Measurements from ENCODE around the gene KIF19.

KIF19 gene

GRCh38 chr17:74385201-74385600 is 59.2 kb downstream of the KIF19 start:
- H3K9ac ChIP-seq (ENCODE audit: low read length), result no peak overlapping the region
- no peak for DNase-seq
- no peak overlapping the region for H3K4me3 ChIP-seq (ENCODE audit: low read length)
- H3K18ac ChIP-seq (ENCODE audit: low read length), result no peak overlapping the region
- H2AK5ac ChIP-seq (ENCODE audit: low read length), result no peak overlapping the region
- H3K27me3 ChIP-seq (ENCODE audit: insufficient read depth, low read length, poor library complexity), result no peaks in the 10 kb centered on the region
- no peaks in the 10 kb centered on the region for H3K79me1 ChIP-seq (ENCODE audit: low read length)
- no peak overlapping the region for H3K4ac ChIP-seq (ENCODE audit: low read depth, low read length)
- H2BK15ac ChIP-seq (replicated peaks; ENCODE audit: low read depth), result no peak overlapping the region
- no peak overlapping the region for H4K5ac ChIP-seq (ENCODE audit: low read length)
- no peak overlapping the region for H4K8ac ChIP-seq (ENCODE audit: low read depth, low read length)
- no peak overlapping the region for H2BK5ac ChIP-seq (ENCODE audit: low read length)
- H2BK120ac ChIP-seq (ENCODE audit: low read depth, low read length), result no peak overlapping the region
- H3K36me3 ChIP-seq (ENCODE audit: control insufficient read depth, insufficient read depth, low read length), result no peaks in the 10 kb centered on the region
- no peak overlapping the region for H3K27ac ChIP-seq (ENCODE audit: low read depth, low read length)
- peaks cover 2% of the 10 kb centered on the region for H3K4me1 ChIP-seq (ENCODE audit: control insufficient read depth, low read depth, low read length)
- H3K4me2 ChIP-seq (ENCODE audit: low read length), result no peak overlapping the region
- no CpG with 5 or more reads among the region's 3 CpGs for WGBS (ENCODE audit: extremely low coverage, insufficient coverage, low lambda C conversion rate)
- H3K23ac ChIP-seq (ENCODE audit: low read length), result no peak overlapping the region
- no peaks in the 10 kb centered on the region for H3K79me2 ChIP-seq (ENCODE audit: control insufficient read depth, insufficient read depth, low read length)
- H3K56ac ChIP-seq (ENCODE audit: low read length), result no peak overlapping the region

- no peaks in the 10 kb centered on the region for H3K36me3 ChIP-seq (ENCODE audit: control insufficient read depth, insufficient read depth, low read length)
- H3K79me1 ChIP-seq (ENCODE audit: low read length), result no peaks in the 10 kb centered on the region
- no peak overlapping the region for H3K9ac ChIP-seq (ENCODE audit: low read length)
- no peak overlapping the region for H2BK5ac ChIP-seq (ENCODE audit: low read length)
- no peak overlapping the region for H2BK120ac ChIP-seq (ENCODE audit: low read depth, low read length)
- H4K5ac ChIP-seq (ENCODE audit: low read length), result no peak overlapping the region
- H3K18ac ChIP-seq (ENCODE audit: low read length), result no peak overlapping the region
- DNase-seq, result no peak
- H3K4me3 ChIP-seq (ENCODE audit: low read length), result no peak overlapping the region
- H3K27ac ChIP-seq (ENCODE audit: low read depth, low read length), result no peak overlapping the region
- H3K23ac ChIP-seq (ENCODE audit: low read length), result no peak overlapping the region
- H3K79me2 ChIP-seq (ENCODE audit: control insufficient read depth, insufficient read depth, low read length), result no peaks in the 10 kb centered on the region
- H2BK15ac ChIP-seq (replicated peaks; ENCODE audit: low read depth), result no peak overlapping the region
- no peaks in the 10 kb centered on the region for H3K4me1 ChIP-seq (ENCODE audit: control insufficient read depth, low read depth, low read length)
- H3K27me3 ChIP-seq (ENCODE audit: insufficient read depth, low read length, poor library complexity), result no peaks in the 10 kb centered on the region
- WGBS (ENCODE audit: extremely low coverage, insufficient coverage, low lambda C conversion rate), result no CpG with 5 or more reads among the region's 8 CpGs
- no peak overlapping the region for H3K4ac ChIP-seq (ENCODE audit: low read depth, low read length)
- no peak overlapping the region for H3K4me2 ChIP-seq (ENCODE audit: low read length)
- H3K56ac ChIP-seq (ENCODE audit: low read length), result no peak overlapping the region
- no peak overlapping the region for H2AK5ac ChIP-seq (ENCODE audit: low read length)
- no peak overlapping the region for H4K8ac ChIP-seq (ENCODE audit: low read depth, low read length)
Measured at GRCh38 chr17:74386386-74386785, 60.4 kb downstream of the KIF19 start.

GRCh38 chr17:74387365-74388218 is 61.6 kb downstream of the KIF19 start:
- H3K4me1 ChIP-seq (ENCODE audit: control insufficient read depth, low read depth, low read length), result no peaks in the 10 kb centered on the region
- H3K56ac ChIP-seq (ENCODE audit: low read length), result no peak overlapping the region
- no peak overlapping the region for H3K18ac ChIP-seq (ENCODE audit: low read length)
- no peaks in the 10 kb centered on the region for H3K36me3 ChIP-seq (ENCODE audit: control insufficient read depth, insufficient read depth, low read length)
- H3K79me2 ChIP-seq (ENCODE audit: control insufficient read depth, insufficient read depth, low read length), result no peaks in the 10 kb centered on the region
- no peak overlapping the region for H4K5ac ChIP-seq (ENCODE audit: low read length)
- no peak overlapping the region for H4K8ac ChIP-seq (ENCODE audit: low read depth, low read length)
- no peaks in the 10 kb centered on the region for H3K27me3 ChIP-seq (ENCODE audit: insufficient read depth, low read length, poor library complexity)
- no peak overlapping the region for H3K9ac ChIP-seq (ENCODE audit: low read length)
- H2AK5ac ChIP-seq (ENCODE audit: low read length), result no peak overlapping the region
- H3K79me1 ChIP-seq (ENCODE audit: low read length), result no peaks in the 10 kb centered on the region
- WGBS (ENCODE audit: extremely low coverage, insufficient coverage, low lambda C conversion rate), result no CpG with 5 or more reads among the region's 17 CpGs
- H2BK120ac ChIP-seq (ENCODE audit: low read depth, low read length), result no peak overlapping the region
- no peak overlapping the region for H3K4me3 ChIP-seq (ENCODE audit: low read length)
- H3K23ac ChIP-seq (ENCODE audit: low read length), result no peak overlapping the region
- H3K4ac ChIP-seq (ENCODE audit: low read depth, low read length), result no peak overlapping the region
- no peak overlapping the region for H3K27ac ChIP-seq (ENCODE audit: low read depth, low read length)
- no peak overlapping the region for H2BK5ac ChIP-seq (ENCODE audit: low read length)
- DNase-seq, result no peak
- no peak overlapping the region for H3K4me2 ChIP-seq (ENCODE audit: low read length)
- no peak overlapping the region for H2BK15ac ChIP-seq (replicated peaks; ENCODE audit: low read depth)

GRCh38 chr17:74389084-74389753 is 63.2 kb downstream of the KIF19 start:
- H3K79me2 ChIP-seq (ENCODE audit: control insufficient read depth, insufficient read depth, low read length), result no peaks in the 10 kb centered on the region
- no peak overlapping the region for H2AK5ac ChIP-seq (ENCODE audit: low read length)
- no peak overlapping the region for H4K8ac ChIP-seq (ENCODE audit: low read depth, low read length)
- H3K27ac ChIP-seq (ENCODE audit: low read depth, low read length), result no peak overlapping the region
- no peaks in the 10 kb centered on the region for H3K4me1 ChIP-seq (ENCODE audit: control insufficient read depth, low read depth, low read length)
- H2BK120ac ChIP-seq (ENCODE audit: low read depth, low read length), result no peak overlapping the region
- H2BK5ac ChIP-seq (ENCODE audit: low read length), result no peak overlapping the region
- no peak overlapping the region for H3K9ac ChIP-seq (ENCODE audit: low read length)
- H3K18ac ChIP-seq (ENCODE audit: low read length), result no peak overlapping the region
- no CpG with 5 or more reads among the region's 12 CpGs for WGBS (ENCODE audit: extremely low coverage, insufficient coverage, low lambda C conversion rate)
- no peak overlapping the region for H3K4me2 ChIP-seq (ENCODE audit: low read length)
- no peak overlapping the region for H3K23ac ChIP-seq (ENCODE audit: low read length)
- no peak overlapping the region for H3K56ac ChIP-seq (ENCODE audit: low read length)
- no peak overlapping the region for H3K4me3 ChIP-seq (ENCODE audit: low read length)
- no peaks in the 10 kb centered on the region for H3K36me3 ChIP-seq (ENCODE audit: control insufficient read depth, insufficient read depth, low read length)
- DNase-seq, result no peak
- no peaks in the 10 kb centered on the region for H3K79me1 ChIP-seq (ENCODE audit: low read length)
- no peaks in the 10 kb centered on the region for H3K27me3 ChIP-seq (ENCODE audit: insufficient read depth, low read length, poor library complexity)
- H3K4ac ChIP-seq (ENCODE audit: low read depth, low read length), result no peak overlapping the region
- no peak overlapping the region for H2BK15ac ChIP-seq (replicated peaks; ENCODE audit: low read depth)
- H4K5ac ChIP-seq (ENCODE audit: low read length), result no peak overlapping the region

- H3K9ac ChIP-seq (ENCODE audit: low read length), result no peak overlapping the region
- no peaks in the 10 kb centered on the region for H3K79me1 ChIP-seq (ENCODE audit: low read length)
- H3K4ac ChIP-seq (ENCODE audit: low read depth, low read length), result no peak overlapping the region
- no peak overlapping the region for H3K18ac ChIP-seq (ENCODE audit: low read length)
- no peaks in the 10 kb centered on the region for H3K36me3 ChIP-seq (ENCODE audit: control insufficient read depth, insufficient read depth, low read length)
- no peak overlapping the region for H2BK15ac ChIP-seq (replicated peaks; ENCODE audit: low read depth)
- H3K27me3 ChIP-seq (ENCODE audit: insufficient read depth, low read length, poor library complexity), result no peaks in the 10 kb centered on the region
- no peak overlapping the region for H3K23ac ChIP-seq (ENCODE audit: low read length)
- no CpG with 5 or more reads among the region's 2 CpGs for WGBS (ENCODE audit: extremely low coverage, insufficient coverage, low lambda C conversion rate)
- H3K56ac ChIP-seq (ENCODE audit: low read length), result no peak overlapping the region
- no peak overlapping the region for H4K5ac ChIP-seq (ENCODE audit: low read length)
- DNase-seq, result no peak
- no peak overlapping the region for H4K8ac ChIP-seq (ENCODE audit: low read depth, low read length)
- H2BK120ac ChIP-seq (ENCODE audit: low read depth, low read length), result no peak overlapping the region
- H2BK5ac ChIP-seq (ENCODE audit: low read length), result no peak overlapping the region
- no peaks in the 10 kb centered on the region for H3K79me2 ChIP-seq (ENCODE audit: control insufficient read depth, insufficient read depth, low read length)
- no peak overlapping the region for H3K4me2 ChIP-seq (ENCODE audit: low read length)
- H2AK5ac ChIP-seq (ENCODE audit: low read length), result no peak overlapping the region
- no peaks in the 10 kb centered on the region for H3K4me1 ChIP-seq (ENCODE audit: control insufficient read depth, low read depth, low read length)
- no peak overlapping the region for H3K4me3 ChIP-seq (ENCODE audit: low read length)
- H3K27ac ChIP-seq (ENCODE audit: low read depth, low read length), result no peak overlapping the region
Measured at GRCh38 chr17:74389937-74390679, 64.1 kb downstream of the KIF19 start.
